GM12891 (cell line): ENCODE data around the gene CLIC5.

Experiments
- DNase-seq: peaks from one replicate; pipeline ENCODE4 v3.0.0; 2011; ENCODE audit warnings: low spot score; ENCODE audit not compliant: insufficient read length
- FAIRE-seq: peaks from 2 replicates; lab custom pipeline; 2011; peaks lifted over from hg19 to GRCh38; lab: Jason Lieb, UNC
- PAX5 ChIP-seq: IDR thresholded peaks from 2 replicates; pipeline ENCODE4 v1.6.1; 2011; ENCODE audit warnings: low read length, moderate library complexity, mild to moderate bottlenecking; ENCODE audit not compliant: insufficient read depth, severe bottlenecking
- POLR2A ChIP-seq: IDR thresholded peaks from 2 replicates; pipeline ENCODE4 v1.6.1; 2011; ENCODE audit warnings: low read depth, low read length, control low read depth
- POLR2AphosphoS5 ChIP-seq: IDR thresholded peaks from 2 replicates; pipeline ENCODE4 v1.6.1; 2011; ENCODE audit warnings: low read depth, low read length, control low read depth
- POU2F2 ChIP-seq: IDR thresholded peaks from 2 replicates; pipeline ENCODE4 v1.6.1; 2011; ENCODE audit warnings: low read depth, mild to moderate bottlenecking, control low read depth, low read length, moderate library complexity
- SPI1 ChIP-seq: IDR thresholded peaks from 2 replicates; pipeline ENCODE4 v1.6.1; 2011; ENCODE audit warnings: low read depth, low read length, control low read depth
- TAF1 ChIP-seq: IDR thresholded peaks from 2 replicates; pipeline ENCODE4 v1.6.1; 2011; ENCODE audit warnings: low read depth, low read length, control low read depth

The CLIC5 gene

DNA sequence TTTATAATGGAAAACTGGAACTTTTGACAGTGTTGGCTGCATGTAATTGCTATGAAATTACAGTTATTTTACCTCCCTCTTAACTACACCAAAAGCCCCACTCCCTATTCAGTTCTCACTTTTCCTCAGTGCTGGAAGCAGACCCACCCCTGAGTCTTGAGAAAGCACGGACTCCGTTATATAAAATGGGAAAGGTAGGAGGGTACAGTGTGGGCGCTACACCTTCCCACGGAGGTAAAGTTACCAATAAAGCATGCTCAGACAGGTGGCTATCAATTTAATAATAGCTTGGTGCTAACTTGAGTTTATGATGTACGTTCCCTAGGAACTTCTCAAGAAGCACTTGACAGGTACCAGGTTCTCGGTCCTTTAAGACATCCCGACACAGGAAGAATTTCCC lies 59.0 kb downstream of the CLIC5 start:
- no peak for TF ChIP-seq POLR2AphosphoS5
- no peak for TF ChIP-seq POLR2A
- FAIRE-seq, result no peak
- DNase-seq, result no peak

GRCh38 chr6:45956176-45956575 lies 59.5 kb downstream of the CLIC5 start:
- no peak for TF ChIP-seq PAX5
- no peak for TF ChIP-seq SPI1
- no peak for TF ChIP-seq TAF1
- no peak for TF ChIP-seq POLR2AphosphoS5
- no peak for TF ChIP-seq POLR2A
- no peak for TF ChIP-seq POU2F2
- no peak for FAIRE-seq
- no peak for DNase-seq

DNA sequence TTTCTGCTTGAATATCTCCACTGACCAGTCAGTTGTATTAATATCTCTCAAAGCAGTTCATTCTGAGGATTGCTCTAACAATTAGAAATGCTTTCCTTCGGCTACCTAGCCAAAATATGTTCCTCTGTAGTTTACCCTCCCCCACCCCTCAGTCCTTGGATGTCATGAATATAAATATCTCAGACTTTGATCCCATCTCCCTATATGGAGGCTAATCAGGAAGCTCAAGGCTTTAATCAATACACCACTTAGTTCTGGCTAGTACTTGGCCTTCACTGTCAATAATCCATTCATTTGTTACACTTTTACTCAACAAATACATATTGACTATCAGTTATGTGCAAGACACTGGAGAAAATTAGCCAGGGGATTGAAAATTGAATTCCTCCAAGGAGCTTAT lies 60.1 kb downstream of the CLIC5 start:
- FAIRE-seq, result no peak
- TF ChIP-seq POLR2AphosphoS5 (no peak), PAX5 (no peak)
- no peak for DNase-seq

- DNase-seq, result no peak
- TF ChIP-seq POU2F2 (no peak), SPI1 (no peak), PAX5 (no peak), POLR2A (no peak)
- FAIRE-seq, result no peak
These were observed 63.1 kb downstream of the CLIC5 start for GRCh38 chr6:45952546-45952945.

DNA sequence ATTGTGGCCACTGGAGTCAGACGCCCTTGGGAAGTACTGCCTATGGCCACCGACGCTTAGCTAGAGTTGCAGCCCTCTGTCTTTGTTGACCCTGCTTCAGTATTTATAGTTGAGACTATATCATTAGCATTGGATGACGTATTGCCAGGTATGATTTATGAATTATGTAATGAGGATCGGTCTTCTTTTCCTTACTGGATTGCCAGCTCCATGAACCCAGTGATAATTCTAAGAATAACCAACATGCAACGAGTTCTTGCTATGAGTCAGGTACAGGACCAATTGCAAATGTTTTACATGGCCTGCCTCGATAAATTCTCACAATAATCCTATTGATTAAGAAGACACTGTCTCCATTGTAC lies 63.5 kb downstream of the CLIC5 start:
- no peak for DNase-seq

DNA sequence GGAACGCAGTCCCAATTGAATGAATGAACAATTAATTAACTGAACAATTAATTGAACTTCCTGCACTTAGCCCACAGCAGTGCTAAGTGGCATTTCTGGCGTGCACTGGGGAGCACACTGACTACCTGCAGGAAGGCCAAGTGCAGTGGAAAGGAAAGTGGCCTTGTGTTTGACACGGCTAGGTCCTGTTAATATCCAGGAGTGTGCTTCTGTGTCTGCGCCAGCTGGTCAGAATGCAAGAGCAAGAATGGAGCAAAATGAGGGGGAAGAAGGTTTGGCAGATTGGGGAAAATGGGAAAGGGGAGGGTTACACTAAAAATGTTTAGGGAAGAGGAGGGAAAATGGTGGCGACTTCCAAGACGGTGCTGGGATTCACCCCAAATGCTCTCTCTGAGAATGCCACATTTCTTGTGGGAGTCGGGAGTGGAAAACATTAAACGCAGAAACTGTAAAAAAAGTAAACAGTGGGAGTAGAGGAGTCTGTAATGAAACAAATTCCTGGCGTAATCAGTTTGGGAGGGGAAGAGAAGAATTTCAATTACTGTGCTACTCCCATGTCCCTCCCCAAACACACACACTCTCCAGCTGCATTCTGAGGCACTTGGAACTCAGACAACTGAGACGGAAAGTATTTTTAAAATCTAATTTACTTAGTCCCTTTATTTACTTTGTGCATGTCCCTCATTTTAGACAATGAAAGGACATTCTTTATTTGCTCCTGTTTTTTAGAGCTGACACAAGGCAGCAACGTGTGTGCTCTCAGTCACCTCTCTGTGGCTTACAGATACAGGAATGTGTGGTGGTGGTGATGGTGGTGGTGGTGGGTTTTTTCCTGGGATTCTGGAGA lies 64.1 kb downstream of the CLIC5 start:
- TF ChIP-seq TAF1 (no peak), POU2F2 (no peak), SPI1 (no peak), PAX5 (no peak), POLR2A (no peak), POLR2AphosphoS5 (no peak)
- FAIRE-seq, result no peak
- DNase-seq, result no peak

More for the DNA sequence above, 63.5 kb downstream of the CLIC5 start:
- no peak for TF ChIP-seq TAF1
- TF ChIP-seq SPI1, result no peak
- TF ChIP-seq POLR2A, result no peak
- TF ChIP-seq PAX5, result no peak
- TF ChIP-seq POU2F2, result no peak
- TF ChIP-seq POLR2AphosphoS5, result no peak
- no peak for FAIRE-seq

DNA sequence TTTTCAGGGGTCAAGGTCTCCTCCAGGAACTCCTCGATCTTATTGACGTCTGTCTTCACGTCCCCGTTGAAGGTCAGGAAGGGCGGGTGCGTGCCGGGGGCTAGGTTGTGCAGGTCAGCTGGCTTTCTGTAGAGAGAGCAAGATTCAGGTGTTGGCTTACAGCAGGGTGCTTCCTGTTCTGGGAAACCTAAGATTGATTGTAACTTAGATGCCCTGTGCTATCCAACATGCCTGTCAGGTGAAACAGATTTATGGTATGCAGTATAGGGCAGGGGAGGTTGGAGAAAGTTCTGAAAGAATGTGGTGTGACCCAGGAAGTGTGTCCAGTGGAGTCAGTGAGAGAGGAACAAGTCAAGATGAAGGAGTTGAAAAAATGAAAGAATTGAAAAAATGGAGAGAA lies 66.4 kb downstream of the CLIC5 start:
- TF ChIP-seq POLR2AphosphoS5, result no peak
- DNase-seq (no peak), FAIRE-seq (no peak)

DNA sequence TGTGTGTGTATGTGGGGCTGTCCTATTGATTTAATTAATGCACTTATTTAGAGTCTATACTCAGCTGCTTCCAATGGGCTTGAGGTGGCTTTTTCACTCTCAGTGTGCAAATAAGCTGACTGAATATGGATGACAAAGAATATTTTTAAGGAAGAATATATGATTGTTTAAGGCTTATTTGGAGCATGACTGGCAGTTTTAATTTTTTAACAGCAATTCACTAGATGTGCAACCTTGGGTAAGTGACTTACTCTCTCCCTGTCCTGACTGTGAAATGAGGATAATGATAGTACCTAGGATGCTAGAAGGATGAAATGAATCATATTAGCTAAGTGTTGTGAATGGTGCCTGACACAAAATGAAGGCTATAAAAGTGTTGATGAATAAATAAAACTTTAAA lies 67.9 kb downstream of the CLIC5 start:
- DNase-seq, result no peak
- TF ChIP-seq SPI1 (no peak), POU2F2 (no peak), POLR2A (no peak), PAX5 (no peak), TAF1 (no peak), POLR2AphosphoS5 (no peak)
- FAIRE-seq, result no peak

GRCh38 chr6:45946887-45947286 lies 68.8 kb downstream of the CLIC5 start:
- FAIRE-seq (no peak), DNase-seq (no peak)
- TF ChIP-seq POU2F2 (no peak), PAX5 (no peak), SPI1 (no peak), POLR2A (no peak), POLR2AphosphoS5 (no peak), TAF1 (no peak)

DNA sequence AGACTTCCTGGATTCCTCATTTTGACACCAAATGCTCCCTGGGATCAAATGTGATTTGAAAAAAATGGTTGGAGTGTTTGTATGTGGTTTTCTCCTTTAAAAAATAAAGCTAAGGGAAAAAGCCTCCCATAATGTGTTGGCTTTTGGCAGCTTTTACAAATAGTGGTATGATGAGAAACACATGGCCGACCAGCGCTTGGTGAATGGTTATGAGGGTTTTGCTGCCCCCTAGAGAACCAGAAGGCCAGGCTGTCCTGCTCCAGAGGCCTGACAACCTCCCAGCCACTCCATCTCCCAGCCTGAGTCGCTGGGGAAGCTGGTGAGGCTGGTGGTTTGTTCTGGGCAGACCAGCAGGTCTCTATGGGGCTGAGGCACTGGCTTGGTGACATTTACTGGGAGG lies 69.3 kb downstream of the CLIC5 start:
- no peak for FAIRE-seq
- no peak for DNase-seq
- no peak for TF ChIP-seq POLR2A
- TF ChIP-seq SPI1, result no peak

DNA sequence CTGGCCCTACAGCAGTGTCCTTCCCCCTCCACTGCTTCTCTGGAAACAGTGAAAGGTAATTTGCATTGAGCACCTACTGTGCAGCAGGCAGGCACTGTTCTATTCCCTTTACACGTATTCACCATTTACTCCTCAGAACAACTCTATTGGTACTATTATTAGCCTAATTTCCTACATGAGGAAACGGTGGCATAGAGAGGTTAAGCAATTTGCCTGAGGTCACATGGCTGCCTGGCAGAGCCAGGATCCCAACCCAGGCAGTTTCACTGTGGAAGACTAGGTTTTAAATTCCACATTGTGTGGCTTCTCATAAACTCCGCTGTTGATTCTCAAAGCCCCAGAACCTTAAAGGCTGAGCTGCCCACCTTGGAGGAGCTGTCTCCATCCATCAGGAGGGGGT lies 72.7 kb downstream of the CLIC5 start:
- no peak for FAIRE-seq
- DNase-seq, result no peak
- no peak for TF ChIP-seq POLR2AphosphoS5
- TF ChIP-seq SPI1, result no peak
- no peak for TF ChIP-seq TAF1
- TF ChIP-seq PAX5, result no peak
- TF ChIP-seq POLR2A, result no peak
- no peak for TF ChIP-seq POU2F2
